Ovary (tissue), 10 donors: ENCODE data around the gene KCNMA1. TPM values are rescaled to one million over a fixed set of nuclear protein-coding genes. Genes with fewer than 3 reads are reported as not detected.
"Not testable (repeated sequence)": the region's sequence is repeated elsewhere in the genome, so short reads cannot be mapped to it uniquely, and the experiment has no call there.

Experiments used
- DNase-seq, 5 donors: peaks; one replicate each; pipeline ENCODE4 v3.0.0-alpha.2; 2019 to 2020
- H3K27ac ChIP-seq, 2 donors: fragments of 200-600 bp; one replicate each; pipeline versions ENCODE4 v1.5.1 to v1.8.0; 2019 to 2022
- H3K27me3 ChIP-seq: fragments of 200-600 bp; one replicate; pipeline ENCODE4 v1.8.0; 2022
- H3K36me3 ChIP-seq: fragments of 200-600 bp; sonication (generic); one replicate; pipeline ENCODE4 v1.5.1; 2019
- H3K4me1 ChIP-seq: one replicate; pipeline ENCODE4 v1.8.1; 2013; ENCODE audit warnings: mild to moderate bottlenecking, moderate library complexity; ENCODE audit not compliant: insufficient read depth
- H3K4me3 ChIP-seq: fragments of 200-600 bp; sonication (generic); one replicate; pipeline ENCODE4 v1.5.1; 2017
- H3K9me3 ChIP-seq, 2 donors: fragments of 200-600 bp in 1 of 2; sonication (generic) in 1 of 2; one replicate each; pipeline versions ENCODE4 v1.5.1 to v1.8.1; 2013 to 2019; ENCODE audit warnings: mild to moderate bottlenecking in 1 of 2, moderate library complexity in 1 of 2
- EP300 ChIP-seq: sonication (generic); formaldehyde crosslinking; IDR thresholded peaks from one replicate; pipeline ENCODE4 v1.6.1; 2017; ENCODE audit warnings: antibody characterized with exemption
- POLR2A ChIP-seq: fragments of 450-650 bp; IDR thresholded peaks from one replicate; pipeline ENCODE4 v1.6.1; 2017; ENCODE audit warnings: antibody characterized with exemption, mild to moderate bottlenecking, moderate library complexity
- WGBS, 3 donors: extraction: QIAGEN DNeasy Blood & Tissue Kit in 1 of 3; methylation state at CpG; one replicate each; pipeline versions ENCODE4 v1.1.5 to v1.1.7; 2013 to 2017; 5-methylcytosine and 5-hydroxymethylcytosine counted together
- intact Hi-C, 4 donors: fragments of 100-400 bp; cut with DNase I; formaldehyde crosslinking; loops; one replicate each; pipeline versions ENCODE4 v1.11.0 to v1.15.1; 2022 to 2023
- long read RNA-seq, 3 donors: library from polyadenylated mRNA in 2 of 3; unstranded in 2 of 3; transcript quantifications; one replicate each; pipeline ENCODE4 v2.0.0 and lab custom pipeline, GENCODE V29; 2021 to 2026
- polyA plus RNA-seq, 2 donors: library from polyadenylated mRNA; stranded (reverse); fragments of 200-250 nt in 1 of 2; fragments of 350-450 nt in 1 of 2; fragmentation: Illumina TruSeq in 1 of 2; extraction: RNeasy Lipid Tissue Mini Kit (QIAGEN cat#74804) in 1 of 2; gene quantifications; one replicate each; pipeline ENCODE4 v1.2.3, GENCODE V29; 2013 to 2014
- total RNA-seq, 7 donors: library from RNA; depleted of rRNA in 2 of 7; stranded (reverse); fragments of >200 nt in 2 of 7; fragmentation: NEBNext Ultra II Directional in 3 of 7; extraction: Animal tissue kit (Norgen Biotek cat#: 25700) in 3 of 7; gene quantifications; one replicate each; pipeline versions ENCODE4 v1.1.0 to v1.2.4, GENCODE V29; 2016 to 2023
- TF ChIP-seq, protein P1 (sequence below), 3 donors: fragments of 450-650 bp in 2 of 3; fragments of 200-600 bp in 1 of 3; IDR thresholded peaks; one replicate each; pipeline versions ENCODE4 v1.5.1 to v1.8.0; 2016 to 2022; ENCODE audit warnings: antibody characterized with exemption in 3 of 3, mild to moderate bottlenecking in 1 of 3
- donor health status: DM: no; HTN: no; CAD: no; lungs with moderate emphysema.
- donor health status: DM: no; HTN: no; CAD: no.
- donor health status: Bipolar disorder and iron deficiency.
- donor health status: DM: yes; HTN: yes; CAD: no.
- donor health status: DM: no; HTN: no; CAD: no.
- donor health status: DM: yes; HTN: yes; CAD: no.

Gene KCNMA1
- total RNA-seq: 10 to 100 TPM in 6 of 7 donors, 1 to 10 TPM in 1; 7.0 to 74.5 (median 25.1) TPM
- 10 to 100 TPM; 10.7 to 83.8 TPM for polyA plus RNA-seq
- long read RNA-seq, donor 1, partial matches to known transcripts: 3 of 18 reads
- long read RNA-seq, donor 1, other reads (novel, unspliced or antisense): 15 of 18 reads
- long read RNA-seq, donor 2, partial matches to known transcripts: 0 of 3 reads
- long read RNA-seq, donor 2, other reads (novel, unspliced or antisense): 0 of 3 reads
- long read RNA-seq, donor 3, transcript KCNMA1-220 (2 exons, 896 nt): minor isoform, 8 of 102 reads
- long read RNA-seq, donor 3, transcript KCNMA1-219 (2 exons, 2,963 nt): major isoform, 30 of 102 reads
- long read RNA-seq, donor 3, partial matches to known transcripts: 39 of 102 reads
- long read RNA-seq, donor 3, other reads (novel, unspliced or antisense): 21 of 102 reads

DNA sequence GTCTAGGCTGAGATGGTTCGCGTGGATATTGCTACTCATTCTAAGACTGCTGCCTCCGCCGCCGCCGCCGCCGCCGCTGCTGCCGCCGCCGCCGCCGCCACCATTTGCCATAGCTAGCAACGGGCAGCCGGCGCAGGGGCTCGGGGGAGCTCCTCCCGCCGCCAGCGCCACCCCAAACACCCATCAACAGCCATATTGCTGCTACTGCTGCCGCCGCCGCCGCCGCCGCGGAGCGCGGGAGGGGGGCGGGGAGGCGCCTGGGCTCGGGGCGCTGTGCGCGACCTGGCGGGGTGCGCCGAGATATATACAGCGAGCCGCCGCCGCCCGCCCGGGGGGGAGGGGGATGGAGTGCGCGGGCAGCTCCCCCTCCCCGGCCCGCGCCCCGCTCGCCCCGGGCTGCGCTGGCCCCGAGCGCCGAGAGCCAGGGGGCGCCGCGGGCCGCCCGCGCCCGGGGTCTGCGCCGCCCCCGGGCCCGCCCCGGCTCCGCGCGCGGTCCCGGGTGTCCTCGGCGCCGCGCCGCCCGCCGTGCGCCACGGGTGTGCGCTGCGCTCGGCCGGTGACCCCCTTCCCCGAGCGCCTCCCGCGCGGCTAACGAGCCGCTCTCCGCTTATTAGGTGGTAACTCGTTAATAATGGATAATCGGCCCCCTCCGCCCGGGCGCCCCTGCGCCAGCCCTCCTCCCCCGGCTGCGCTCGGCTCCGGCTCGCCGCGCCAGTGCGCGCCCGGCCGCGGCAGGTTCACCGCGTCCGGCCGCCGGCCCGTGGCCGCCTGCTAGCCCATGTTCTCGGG lies at the start of gene KCNMA1:
Gene KCNMA1 (minus strand): TSS at position 277 of the 789 bp plus-strand sequence.
- WGBS, 3 donors: 0 to 1% (median 0%) methylated on average over 61 to 113 of the region's 121 CpGs
- no peaks in the 10 kb centered on the region for H3K27me3 ChIP-seq
- H3K4me1 ChIP-seq: peaks cover 3% of the 10 kb centered on the region
- TF ChIP-seq, protein P1, sequence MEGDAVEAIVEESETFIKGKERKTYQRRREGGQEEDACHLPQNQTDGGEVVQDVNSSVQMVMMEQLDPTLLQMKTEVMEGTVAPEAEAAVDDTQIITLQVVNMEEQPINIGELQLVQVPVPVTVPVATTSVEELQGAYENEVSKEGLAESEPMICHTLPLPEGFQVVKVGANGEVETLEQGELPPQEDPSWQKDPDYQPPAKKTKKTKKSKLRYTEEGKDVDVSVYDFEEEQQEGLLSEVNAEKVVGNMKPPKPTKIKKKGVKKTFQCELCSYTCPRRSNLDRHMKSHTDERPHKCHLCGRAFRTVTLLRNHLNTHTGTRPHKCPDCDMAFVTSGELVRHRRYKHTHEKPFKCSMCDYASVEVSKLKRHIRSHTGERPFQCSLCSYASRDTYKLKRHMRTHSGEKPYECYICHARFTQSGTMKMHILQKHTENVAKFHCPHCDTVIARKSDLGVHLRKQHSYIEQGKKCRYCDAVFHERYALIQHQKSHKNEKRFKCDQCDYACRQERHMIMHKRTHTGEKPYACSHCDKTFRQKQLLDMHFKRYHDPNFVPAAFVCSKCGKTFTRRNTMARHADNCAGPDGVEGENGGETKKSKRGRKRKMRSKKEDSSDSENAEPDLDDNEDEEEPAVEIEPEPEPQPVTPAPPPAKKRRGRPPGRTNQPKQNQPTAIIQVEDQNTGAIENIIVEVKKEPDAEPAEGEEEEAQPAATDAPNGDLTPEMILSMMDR (IDR thresholded peaks at IDR 0.05): no peak
- peak within 1 kb of the TSS; percentile 54 for H3K4me3 ChIP-seq
- no peaks in the 10 kb centered on the region for H3K36me3 ChIP-seq
- H3K27ac ChIP-seq: no peak within 1 kb of the TSS
- H3K9me3 ChIP-seq: no peaks in the 10 kb centered on the region
- intact Hi-C loops: loop anchor here in 3 of 4 donors (2.0 to 10.0 kb wide), 4 partner anchors 243 to 470 kb away; no protein-coding TSS in a partner anchor
- DNase-seq: peak in 4 of 5 donors; percentile 29 to 71 (median 39)

DNA sequence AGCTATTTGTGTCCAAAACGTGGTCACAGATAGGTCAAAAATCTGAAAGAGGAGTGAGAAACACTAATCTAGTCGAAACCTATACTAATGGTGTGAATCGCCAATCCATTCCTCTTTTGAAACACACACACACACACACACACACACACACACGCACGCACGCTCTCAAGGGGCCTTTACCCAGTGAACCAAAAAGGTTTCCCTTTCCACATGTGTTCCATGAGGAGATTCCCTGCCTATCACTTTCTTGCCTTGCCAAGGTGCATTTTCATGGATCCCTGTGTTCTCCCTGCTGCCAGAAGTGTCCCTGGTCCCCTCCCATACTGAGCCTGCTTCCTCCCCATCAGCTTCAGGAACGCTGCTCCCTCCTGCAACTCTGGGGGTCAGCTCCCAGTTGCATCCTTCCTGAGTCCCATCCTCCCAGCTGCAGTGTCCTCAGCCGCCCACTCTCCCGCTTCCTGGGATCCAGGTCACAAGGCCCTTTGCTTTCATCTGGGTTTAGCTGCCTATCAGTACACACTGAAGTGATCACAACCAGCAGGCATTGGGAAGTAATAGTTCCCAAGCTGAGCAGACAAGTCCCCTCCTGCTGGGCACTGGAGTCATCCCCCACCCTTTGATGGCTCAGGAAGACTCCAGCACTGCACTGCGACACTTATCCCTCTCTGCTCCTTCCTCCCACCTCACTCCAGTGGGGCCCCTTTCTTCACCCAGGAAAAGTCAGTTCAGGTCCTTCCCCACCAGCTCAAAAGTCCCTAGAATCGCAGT lies 49.2 kb upstream of the KCNMA1 start:
- Histone ChIP-seq H3K9me3 (no peaks in the 10 kb centered on the region), H3K36me3 (no peaks in the 10 kb centered on the region), H3K27me3 (no peaks in the 10 kb centered on the region), H3K4me3 (no peak overlapping the region), H3K27ac (no peak overlapping the region), H3K4me1 (no peaks in the 10 kb centered on the region)
- TF ChIP-seq EP300 (no peak), POLR2A (no peak)
- TF ChIP-seq, protein P1 (IDR thresholded peaks at IDR 0.05): no peak
- intact Hi-C loops: no loop called here
- WGBS, 3 donors: 77 to 79% (median 77%) methylated on average over 11 of the region's 11 CpGs
- no peak for DNase-seq

DNA sequence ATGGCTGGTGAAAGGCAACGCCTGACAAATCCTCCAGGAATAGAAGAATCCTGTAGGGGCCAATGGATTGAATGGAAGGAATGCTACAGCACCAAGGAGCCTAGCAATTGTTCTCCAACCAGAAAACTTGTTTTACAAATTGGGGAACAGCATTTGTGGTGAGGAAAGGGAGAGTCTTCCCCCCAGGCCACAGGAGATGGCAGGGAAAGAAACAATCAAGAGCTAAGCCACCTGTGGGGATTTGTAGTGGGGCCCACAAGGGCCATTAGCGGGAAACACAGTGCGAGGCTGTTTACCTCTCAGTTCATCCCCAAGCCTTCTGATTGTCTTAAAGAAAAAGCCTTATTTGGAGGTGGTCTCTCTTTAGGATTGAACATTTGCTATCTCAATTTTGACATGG lies 48.5 kb upstream of the KCNMA1 start:
- TF ChIP-seq EP300 (no peak), POLR2A (no peak)
- TF ChIP-seq, protein P1 (IDR thresholded peaks at IDR 0.05): no peak
- no peak for DNase-seq
- intact Hi-C loops: no loop called here
- WGBS, 3 donors: 83 to 88% (median 84%) methylated on average over 3 of the region's 3 CpGs
- no peaks in the 10 kb centered on the region for H3K4me1 ChIP-seq
- no peak overlapping the region for H3K27ac ChIP-seq
- H3K27me3 ChIP-seq: no peaks in the 10 kb centered on the region
- no peaks in the 10 kb centered on the region for H3K36me3 ChIP-seq
- H3K4me3 ChIP-seq: no peak overlapping the region
- no peaks in the 10 kb centered on the region for H3K9me3 ChIP-seq

DNA sequence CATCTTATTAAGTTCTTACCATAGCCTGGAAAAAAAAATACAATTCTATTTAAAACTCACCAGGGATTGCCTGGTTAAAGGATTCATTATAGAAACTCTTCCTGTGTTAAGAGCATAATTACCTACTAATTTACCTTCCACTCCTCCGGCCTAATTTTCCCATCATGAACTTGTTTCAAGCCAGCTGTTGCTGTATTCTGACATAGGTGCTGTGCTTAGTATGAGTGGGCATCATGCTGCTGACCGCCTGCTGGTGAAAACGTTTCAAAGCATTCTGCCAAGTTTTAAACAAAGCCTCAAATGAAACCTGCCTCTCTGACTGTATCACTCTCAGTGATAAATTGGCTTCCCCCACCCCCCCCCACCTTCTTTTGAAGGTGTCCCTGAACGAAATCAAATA lies 47.8 kb upstream of the KCNMA1 start:
- no peak for TF ChIP-seq EP300
- TF ChIP-seq, protein P1 (IDR thresholded peaks at IDR 0.05): no peak

DNA sequence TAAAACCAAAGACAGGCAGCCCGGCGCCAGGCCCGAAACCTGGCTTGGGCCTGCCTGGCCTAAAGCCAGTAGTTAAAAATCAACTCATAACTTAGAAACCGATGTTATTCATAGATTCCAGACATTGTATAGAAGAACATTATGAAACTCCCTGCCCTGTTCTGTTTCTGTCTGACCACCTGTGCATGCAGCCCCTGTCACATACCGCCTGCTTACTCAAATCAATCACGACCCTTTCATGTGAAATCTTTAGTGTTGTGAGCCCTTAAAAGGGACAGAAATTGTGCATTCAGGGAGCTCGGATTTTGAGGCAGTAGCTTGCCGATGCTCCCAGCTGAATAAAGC lies 45.5 kb upstream of the KCNMA1 start:
- H3K36me3 ChIP-seq, H3K9me3 ChIP-seq, H3K27ac ChIP-seq, DNase-seq, H3K4me3 ChIP-seq, intact Hi-C loops, H3K27me3 ChIP-seq, H3K4me1 ChIP-seq: not testable (repeated sequence)
- WGBS, 3 donors: 85 to 88% (median 88%) methylated on average over 8 of the region's 8 CpGs

More for the DNA sequence above, 47.8 kb upstream of the KCNMA1 start:
- no peak for DNase-seq
- Histone ChIP-seq H3K4me3 (no peak overlapping the region), H3K9me3 (no peaks in the 10 kb centered on the region), H3K27me3 (no peaks in the 10 kb centered on the region), H3K36me3 (no peaks in the 10 kb centered on the region), H3K4me1 (no peaks in the 10 kb centered on the region), H3K27ac (no peak overlapping the region)
- intact Hi-C loops: no loop called here
- 42 to 57% (median 47%) methylated on average over 4 of the region's 4 CpGs for WGBS, 3 donors
